ENCODE data around the gene ZNF507. TPM values are rescaled to one million over a fixed set of nuclear protein-coding genes. Genes with fewer than 3 reads are reported as not detected.
A peak's percentile ranks its signal among the peaks of the same experiment; 100 is the strongest.

ZNF507 gene
- total and polyA plus RNA-seq, 4 experiments from 2014 or later: 5.0 to 40.8 (median 23.5) TPM

- no peak overlapping the region for H3K27ac ChIP-seq (ENCODE audit: low read depth, low read length)
- H3K4me3 Mint-ChIP-seq: no peak overlapping the region
- peaks cover 3 to 7% (median 7%) of the 10 kb centered on the region in 4 donors for H3K4me1 Mint-ChIP-seq
- intact Hi-C loops (cut with micrococcal nuclease): no loop called here
- peaks cover 24% of the 10 kb centered on the region for H3K36me3 ChIP-seq (ENCODE audit: insufficient read depth, low read length)
- peaks cover 48 to 65% of the 10 kb centered on the region in 2 donors for H3K36me3 Mint-ChIP-seq
- H3K27me3 Mint-ChIP-seq: no peaks in the 10 kb centered on the region
- no peak overlapping the region for H3K27ac Mint-ChIP-seq
- ChIA-PET POLR2A (ENCODE audit: partially characterized antibody) (no interaction called here), CTCF (ENCODE audit: partially characterized antibody) (no interaction called here)
- no peaks in the 10 kb centered on the region for H3K4me1 ChIP-seq (ENCODE audit: insufficient read depth, low read length)
- no peak overlapping the region for H3K4me3 ChIP-seq (ENCODE audit: low read length in 2 of 2)
- no peaks in the 10 kb centered on the region for H3K27me3 ChIP-seq (ENCODE audit: insufficient read depth, low read length)
- DNase-seq: no peak
- H3K9me3 Mint-ChIP-seq: no peaks in the 10 kb centered on the region
- no peaks in the 10 kb centered on the region for H3K9me3 ChIP-seq (ENCODE audit: control insufficient read depth in 1 of 2, low read length in 2 of 2)
These were observed 34.9 kb downstream of the ZNF507 start for GRCh38 chr19:32380269-32380668.

- H3K4me1 ChIP-seq (ENCODE audit: insufficient read depth, low read length): no peaks in the 10 kb centered on the region
- no peaks in the 10 kb centered on the region for H3K9me3 ChIP-seq (ENCODE audit: control insufficient read depth in 1 of 2, low read length in 2 of 2)
- no peak overlapping the region for H3K27ac ChIP-seq (ENCODE audit: low read depth, low read length)
- H3K9me3 Mint-ChIP-seq: no peaks in the 10 kb centered on the region
- no peaks in the 10 kb centered on the region for H3K27me3 Mint-ChIP-seq
- H3K4me3 Mint-ChIP-seq: peak overlapping the region in 1 of 8 donors; percentile 53
- ChIA-PET POLR2A (ENCODE audit: partially characterized antibody) (interaction anchor here (1.9 kb wide), 1 partner anchor 17 kb away, joined by 5 read pairs; the partner anchor contains the start of gene DPY19L3), CTCF (ENCODE audit: partially characterized antibody) (interaction anchor here (1.2 kb wide), 1 partner anchor 13 kb away, joined by 3 read pairs; no protein-coding TSS in a partner anchor)
- H3K27me3 ChIP-seq (ENCODE audit: insufficient read depth, low read length): no peaks in the 10 kb centered on the region
- no peak overlapping the region for H3K4me3 ChIP-seq (ENCODE audit: low read length in 2 of 2)
- peaks cover 5% of the 10 kb centered on the region for H3K36me3 ChIP-seq (ENCODE audit: insufficient read depth, low read length)
- H3K36me3 Mint-ChIP-seq: peaks cover 11 to 15% of the 10 kb centered on the region in 2 donors
- DNase-seq: no peak
- no peak overlapping the region for H3K27ac Mint-ChIP-seq
- peaks cover 0 to 4% (median 3%) of the 10 kb centered on the region in 4 donors for H3K4me1 Mint-ChIP-seq
- intact Hi-C loops (cut with micrococcal nuclease): no loop called here
These were observed 42.4 kb downstream of the ZNF507 start for GRCh38 chr19:32387701-32388392.

- ChIA-PET POLR2A (ENCODE audit: partially characterized antibody) (interaction anchor here (1.9 kb wide), 1 partner anchor 17 kb away, joined by 5 read pairs; the partner anchor contains the start of gene DPY19L3), CTCF (ENCODE audit: partially characterized antibody) (no interaction called here)
- Mint-ChIP-seq H3K27ac (no peak overlapping the region), H3K9me3 (no peaks in the 10 kb centered on the region), H3K36me3 (peaks cover 7 to 9% of the 10 kb centered on the region in 2 donors), H3K4me1 (peaks cover 0 to 4% (median 2%) of the 10 kb centered on the region in 4 donors), H3K4me3 (peak overlapping the region in 1 of 8 donors; percentile 53), H3K27me3 (no peaks in the 10 kb centered on the region)
- no peaks in the 10 kb centered on the region for H3K36me3 ChIP-seq (ENCODE audit: insufficient read depth, low read length)
- no peaks in the 10 kb centered on the region for H3K27me3 ChIP-seq (ENCODE audit: insufficient read depth, low read length)
- intact Hi-C loops (cut with micrococcal nuclease): no loop called here
- no peak overlapping the region for H3K27ac ChIP-seq (ENCODE audit: low read depth, low read length)
- no peak overlapping the region for H3K4me3 ChIP-seq (ENCODE audit: low read length in 2 of 2)
- no peak for DNase-seq
- no peaks in the 10 kb centered on the region for H3K9me3 ChIP-seq (ENCODE audit: control insufficient read depth in 1 of 2, low read length in 2 of 2)
- no peaks in the 10 kb centered on the region for H3K4me1 ChIP-seq (ENCODE audit: insufficient read depth, low read length)
These were observed 43.0 kb downstream of the ZNF507 start for GRCh38 chr19:32388393-32388855.

GRCh38 chr19:32392901-32393300 lies 47.5 kb downstream of the ZNF507 start:
- ChIA-PET POLR2A (ENCODE audit: partially characterized antibody) (interaction anchor here (1.6 kb wide), 1 partner anchor 9 kb away, joined by 3 read pairs; no protein-coding TSS in a partner anchor), CTCF (ENCODE audit: partially characterized antibody) (no interaction called here)
- H3K36me3 Mint-ChIP-seq: no peaks in the 10 kb centered on the region
- H3K27me3 Mint-ChIP-seq: no peaks in the 10 kb centered on the region
- H3K4me3 Mint-ChIP-seq: no peak overlapping the region
- intact Hi-C loops (cut with micrococcal nuclease): no loop called here
- peak overlapping the region in 1 of 7 donors; percentile 23 for H3K27ac Mint-ChIP-seq
- H3K27ac ChIP-seq (ENCODE audit: low read depth, low read length): no peak overlapping the region
- no peaks in the 10 kb centered on the region for H3K9me3 ChIP-seq (ENCODE audit: control insufficient read depth in 1 of 2, low read length in 2 of 2)
- H3K4me1 ChIP-seq (ENCODE audit: insufficient read depth, low read length): no peaks in the 10 kb centered on the region
- H3K36me3 ChIP-seq (ENCODE audit: insufficient read depth, low read length): no peaks in the 10 kb centered on the region
- no peak overlapping the region for H3K4me3 ChIP-seq (ENCODE audit: low read length in 2 of 2)
- no peak for DNase-seq
- H3K27me3 ChIP-seq (ENCODE audit: insufficient read depth, low read length): no peaks in the 10 kb centered on the region
- peaks cover 0 to 2% (median under 1%) of the 10 kb centered on the region in 4 donors for H3K4me1 Mint-ChIP-seq
- H3K9me3 Mint-ChIP-seq: no peaks in the 10 kb centered on the region

- no peaks in the 10 kb centered on the region for H3K36me3 Mint-ChIP-seq
- Histone ChIP-seq H3K27me3 (ENCODE audit: insufficient read depth, low read length) (no peaks in the 10 kb centered on the region), H3K27ac (ENCODE audit: low read depth, low read length) (no peak overlapping the region), H3K4me3 (ENCODE audit: low read length in 2 of 2) (no peak overlapping the region), H3K4me1 (ENCODE audit: insufficient read depth, low read length) (no peaks in the 10 kb centered on the region), H3K9me3 (ENCODE audit: control insufficient read depth in 1 of 2, low read length in 2 of 2) (no peaks in the 10 kb centered on the region), H3K36me3 (ENCODE audit: insufficient read depth, low read length) (no peaks in the 10 kb centered on the region)
- CTCF ChIA-PET (ENCODE audit: partially characterized antibody): no interaction called here
- peaks cover 0 to 3% (median 1%) of the 10 kb centered on the region in 4 donors for H3K4me1 Mint-ChIP-seq
- intact Hi-C loops (cut with micrococcal nuclease): no loop called here
- H3K27me3 Mint-ChIP-seq: no peaks in the 10 kb centered on the region
- DNase-seq: no peak
- POLR2A ChIA-PET (ENCODE audit: partially characterized antibody): interaction anchor here (1.4 kb wide), 1 partner anchor 9 kb away, joined by 3 read pairs; the partner anchor contains the start of gene DPY19L3
- no peak overlapping the region for H3K27ac Mint-ChIP-seq
- H3K9me3 Mint-ChIP-seq: no peaks in the 10 kb centered on the region
- no peak overlapping the region for H3K4me3 Mint-ChIP-seq
These were observed 50.7 kb downstream of the ZNF507 start for GRCh38 chr19:32396046-32396652.

- no peak for DNase-seq
- Histone ChIP-seq H3K4me1 (ENCODE audit: insufficient read depth, low read length) (no peaks in the 10 kb centered on the region), H3K27me3 (ENCODE audit: insufficient read depth, low read length) (no peaks in the 10 kb centered on the region), H3K36me3 (ENCODE audit: insufficient read depth, low read length) (no peaks in the 10 kb centered on the region), H3K27ac (ENCODE audit: low read depth, low read length) (no peak overlapping the region), H3K9me3 (ENCODE audit: control insufficient read depth in 1 of 2, low read length in 2 of 2) (no peaks in the 10 kb centered on the region), H3K4me3 (ENCODE audit: low read length in 2 of 2) (no peak overlapping the region)
- Mint-ChIP-seq H3K4me3 (no peak overlapping the region), H3K4me1 (peaks cover 0 to 1% (median 0%) of the 10 kb centered on the region in 4 donors), H3K27ac (no peak overlapping the region), H3K36me3 (no peaks in the 10 kb centered on the region), H3K27me3 (no peaks in the 10 kb centered on the region), H3K9me3 (no peaks in the 10 kb centered on the region)
- intact Hi-C loops (cut with micrococcal nuclease): no loop called here
- CTCF ChIA-PET (ENCODE audit: partially characterized antibody): no interaction called here
- POLR2A ChIA-PET (ENCODE audit: partially characterized antibody): interaction anchor here (1.4 kb wide), 1 partner anchor 8 kb away, joined by 3 read pairs; the partner anchor contains the start of gene DPY19L3
These were observed 52.3 kb downstream of the ZNF507 start for GRCh38 chr19:32397671-32398101.

GRCh38 chr19:32401992-32402391 lies 56.6 kb downstream of the ZNF507 start:
- no peaks in the 10 kb centered on the region for H3K9me3 Mint-ChIP-seq

More at GRCh38 chr19:32401992-32402391, 56.6 kb downstream of the ZNF507 start:
- Histone ChIP-seq H3K36me3 (ENCODE audit: insufficient read depth, low read length) (no peaks in the 10 kb centered on the region), H3K4me1 (ENCODE audit: insufficient read depth, low read length) (peaks cover 16% of the 10 kb centered on the region), H3K4me3 (ENCODE audit: low read length in 2 of 2) (no peak overlapping the region), H3K9me3 (ENCODE audit: control insufficient read depth in 1 of 2, low read length in 2 of 2) (no peaks in the 10 kb centered on the region), H3K27ac (ENCODE audit: low read depth, low read length) (no peak overlapping the region), H3K27me3 (ENCODE audit: insufficient read depth, low read length) (no peaks in the 10 kb centered on the region)
- POLR2A ChIA-PET (ENCODE audit: partially characterized antibody): interaction anchor here (1.4 kb wide), 1 partner anchor 10 kb away, joined by 3 read pairs; no protein-coding TSS in a partner anchor
- H3K4me3 Mint-ChIP-seq: peak overlapping the region in 1 of 8 donors; percentile 54
- CTCF ChIA-PET (ENCODE audit: partially characterized antibody): no interaction called here
- intact Hi-C loops (cut with micrococcal nuclease): no loop called here
- DNase-seq: no peak
- H3K36me3 Mint-ChIP-seq: peaks cover 0 to 2% of the 10 kb centered on the region in 2 donors
- H3K4me1 Mint-ChIP-seq: peaks cover 5 to 19% (median 10%) of the 10 kb centered on the region in 4 donors
- H3K27me3 Mint-ChIP-seq: no peaks in the 10 kb centered on the region
- no peak overlapping the region for H3K27ac Mint-ChIP-seq

All from CD4-positive, alpha-beta memory T cell (primary cell).